HG03439 (cell line): ENCODE measurements around the gene RNU1-1.
"Not testable (repeated sequence)": the region's sequence is repeated elsewhere in the genome, so short reads cannot be mapped to it uniquely, and the experiment has no call there.

Experiments
- ATAC-seq: cut with Tn5 transposase; IDR thresholded peaks from one replicate; pipeline ENCODE4 v1.9.1; 2021; ENCODE audit warnings: mild to moderate bottlenecking, moderate library complexity; ENCODE audit not compliant: unreplicated experiment

RNU1-1 gene

DNA sequence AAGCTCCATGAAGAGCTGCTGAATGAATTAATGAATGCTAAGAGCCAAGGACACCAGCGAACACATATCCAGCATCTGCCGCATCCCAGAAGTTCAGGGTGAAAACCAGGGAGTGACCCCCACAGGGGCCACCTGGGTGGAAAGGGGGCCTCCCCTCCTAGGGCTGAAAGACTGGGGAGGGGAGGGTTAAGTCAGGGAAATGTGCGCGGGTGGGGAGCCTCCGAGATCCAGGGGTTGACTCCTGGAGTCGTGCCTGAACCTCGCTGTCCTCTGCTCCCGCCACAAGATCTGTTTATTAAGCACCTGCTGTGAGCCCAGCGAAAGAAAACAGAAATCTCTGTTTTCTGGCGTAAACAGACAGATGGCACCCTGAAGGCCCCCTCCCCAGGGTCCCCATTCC is 16.0 kb downstream of the RNU1-1 start:
- ATAC-seq: not testable (repeated sequence)

DNA sequence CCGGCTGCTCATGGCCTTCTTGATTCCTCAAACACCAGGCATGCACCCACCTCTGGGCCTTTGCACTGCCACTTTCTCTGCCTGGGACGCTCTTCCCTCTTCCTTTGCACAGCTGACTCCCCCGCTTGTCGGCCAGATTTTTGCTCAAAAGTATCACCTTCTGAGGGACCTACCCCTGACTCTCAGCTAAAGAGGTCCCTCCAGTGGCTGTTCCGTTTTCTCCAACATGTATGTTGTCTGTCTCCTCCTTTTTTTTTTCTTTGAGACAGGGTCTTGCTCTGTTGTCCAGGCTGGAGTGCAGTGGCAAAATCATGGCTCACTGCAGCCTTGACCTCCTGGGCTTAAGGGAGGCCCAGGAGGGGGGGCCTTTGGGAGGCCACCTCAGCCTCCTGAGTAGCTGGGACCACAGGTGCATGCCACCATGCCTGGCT is 16.6 kb downstream of the RNU1-1 start:
- ATAC-seq: not testable (repeated sequence)

DNA sequence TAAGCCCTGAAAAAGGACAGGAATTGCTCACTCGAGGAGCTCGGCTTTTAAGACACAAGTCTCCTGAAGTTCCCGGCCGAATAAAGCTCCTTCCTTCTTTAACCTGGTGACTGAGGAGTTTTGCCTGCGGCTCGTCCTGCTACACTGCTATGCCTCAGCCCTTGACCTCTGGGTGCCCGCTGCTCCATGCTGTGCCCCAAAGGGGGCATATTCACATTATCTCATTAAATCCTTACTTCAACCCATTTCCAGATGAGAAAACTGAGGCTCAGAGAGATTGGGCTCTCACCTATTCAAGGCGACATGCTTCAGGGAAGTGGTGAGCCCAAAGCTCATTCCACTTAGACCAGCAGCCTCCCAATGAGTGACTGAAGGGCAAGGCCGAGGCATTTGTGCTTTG is 20.4 kb downstream of the RNU1-1 start:
- not testable (repeated sequence) for ATAC-seq

DNA sequence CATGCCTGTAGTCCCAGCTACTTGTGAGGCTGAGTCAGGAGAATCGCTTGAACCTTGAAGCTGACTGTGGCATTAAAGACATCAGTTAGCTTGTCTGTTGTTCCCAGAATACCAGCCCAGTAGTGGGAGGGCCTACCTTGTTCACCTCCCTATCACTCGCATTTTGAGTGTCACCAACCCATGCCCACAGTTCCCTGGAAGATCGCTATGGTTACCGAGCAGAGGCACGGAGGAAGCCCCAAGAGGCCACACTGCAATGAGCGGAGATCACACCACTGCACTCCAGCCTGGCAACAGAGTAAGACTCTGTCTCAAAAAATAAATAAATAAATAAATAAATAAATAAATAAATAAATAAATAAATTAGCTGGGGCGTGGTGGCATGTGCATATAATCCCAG is 21.1 kb downstream of the RNU1-1 start:
- not testable (repeated sequence) for ATAC-seq

DNA sequence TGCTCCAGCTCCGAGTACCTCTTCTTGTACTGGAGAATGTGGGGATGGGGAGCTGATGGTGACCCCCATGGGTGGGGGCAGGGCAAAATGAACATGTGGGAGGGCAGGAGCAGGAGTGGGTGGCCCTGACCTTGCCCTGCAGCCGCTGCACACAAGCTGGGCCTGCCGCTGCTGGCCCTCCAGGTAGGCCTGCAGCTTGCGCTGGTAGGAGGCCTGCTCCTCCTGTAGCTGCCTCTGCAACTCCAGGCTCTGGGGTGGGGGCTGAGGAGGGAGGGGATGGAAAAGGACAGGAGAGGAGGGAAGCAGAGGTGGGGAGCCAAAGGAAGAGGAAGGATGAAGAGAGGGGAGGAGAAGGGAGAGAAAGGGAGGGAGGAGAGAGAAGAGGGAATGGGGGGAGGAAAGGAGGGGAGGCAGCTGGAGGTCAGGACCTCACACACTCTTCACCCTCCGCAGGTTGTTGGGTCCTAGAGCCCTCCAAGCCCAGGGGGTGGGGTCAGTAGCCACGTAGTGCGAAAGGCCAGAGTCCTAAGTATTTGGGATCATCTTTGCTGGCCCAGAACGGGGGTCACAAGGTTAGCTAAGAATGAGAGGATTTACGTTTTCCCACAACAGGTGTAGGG is 22.9 kb downstream of the RNU1-1 start:
- ATAC-seq: no peak

DNA sequence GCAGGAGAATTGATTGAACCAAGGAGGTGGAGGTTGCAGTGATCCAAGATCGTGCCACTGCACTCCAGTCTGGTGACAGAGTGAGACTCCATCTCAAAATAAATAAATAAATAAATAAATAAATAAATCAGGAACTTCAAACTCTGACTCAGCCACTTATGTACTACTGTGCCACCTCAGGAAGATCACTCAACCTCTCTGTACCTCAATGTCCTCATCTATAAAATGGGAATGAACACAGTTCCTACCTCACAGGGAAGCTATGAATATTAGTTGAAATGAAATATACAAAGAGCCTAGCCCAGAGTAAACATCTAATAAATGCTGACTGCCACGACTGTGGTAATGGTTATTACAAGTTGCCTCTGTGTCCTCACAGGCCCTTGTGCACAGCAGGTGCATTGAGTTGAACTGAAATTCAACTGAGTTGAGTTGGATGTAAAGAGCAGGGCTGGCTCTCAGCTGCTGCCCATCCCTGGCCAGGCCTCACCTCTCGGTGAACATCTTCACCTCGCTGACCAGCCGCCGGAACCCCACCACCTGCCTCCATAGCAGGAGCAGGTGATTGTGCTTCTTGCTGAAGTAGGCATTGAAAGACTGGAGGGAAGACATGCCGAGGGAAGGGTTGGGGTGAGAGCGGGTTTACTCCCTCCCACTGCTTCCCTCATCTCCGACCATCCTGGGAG is 24.7 kb downstream of the RNU1-1 start:
- not testable (repeated sequence) for ATAC-seq

DNA sequence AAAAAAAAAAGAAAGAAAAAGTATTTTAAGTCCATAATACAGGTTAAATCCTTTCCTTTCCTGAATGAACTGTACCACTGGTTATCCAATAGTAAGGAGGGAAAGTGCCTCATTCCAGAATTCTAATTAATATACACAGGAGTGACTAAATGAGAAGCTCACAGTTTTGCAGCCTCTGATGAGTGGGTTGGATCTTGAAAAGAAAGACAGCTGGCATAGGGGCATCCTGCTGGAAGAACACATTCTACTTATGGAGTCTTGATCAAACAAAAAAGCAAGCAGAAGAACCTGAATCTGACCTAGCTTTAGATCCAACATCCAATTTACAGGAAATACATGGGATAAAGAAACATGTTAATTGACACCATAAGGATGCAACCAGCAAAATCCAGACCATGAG is 27.1 kb downstream of the RNU1-1 start:
- not testable (repeated sequence) for ATAC-seq

DNA sequence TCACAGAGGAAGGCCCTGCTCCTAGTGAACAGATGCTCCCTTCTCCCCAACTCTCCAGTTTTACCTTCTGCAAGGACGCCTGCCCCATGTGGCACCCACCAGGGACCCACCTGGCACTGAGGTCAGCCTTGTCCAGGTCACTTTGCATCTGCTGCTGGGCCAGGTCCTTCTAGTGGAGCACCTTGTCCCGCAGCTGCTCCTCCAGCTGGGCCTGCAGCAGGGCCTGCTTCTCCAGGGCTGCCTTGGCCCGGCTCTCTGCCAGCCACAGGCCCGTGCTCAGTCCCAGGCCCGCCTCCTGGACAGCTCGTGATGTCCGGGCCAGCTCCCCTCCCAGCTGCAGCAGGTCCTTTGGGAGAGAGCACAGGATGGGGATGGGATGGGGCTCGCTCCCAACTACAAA is 27.8 kb downstream of the RNU1-1 start:
- not testable (repeated sequence) for ATAC-seq

DNA sequence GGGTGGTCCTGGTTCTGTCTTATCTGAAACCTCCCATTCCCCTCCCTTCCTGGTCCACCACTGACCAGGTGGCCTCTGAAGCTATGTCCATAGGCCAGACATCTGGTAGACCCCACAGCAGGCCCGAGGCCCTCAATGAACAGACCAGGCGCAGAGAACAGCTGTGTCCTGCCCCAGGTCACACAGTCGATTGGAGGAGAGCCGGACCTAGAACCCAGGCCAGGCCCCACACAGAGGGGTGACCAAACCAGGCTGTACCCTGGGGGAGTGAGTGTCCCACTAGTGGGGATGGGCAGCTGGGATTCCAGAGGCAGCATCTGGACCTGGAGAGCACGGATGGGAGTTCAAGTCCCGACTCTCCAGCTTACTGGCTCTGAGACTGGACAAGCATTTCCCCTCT is 29.2 kb downstream of the RNU1-1 start:
- ATAC-seq: no peak

DNA sequence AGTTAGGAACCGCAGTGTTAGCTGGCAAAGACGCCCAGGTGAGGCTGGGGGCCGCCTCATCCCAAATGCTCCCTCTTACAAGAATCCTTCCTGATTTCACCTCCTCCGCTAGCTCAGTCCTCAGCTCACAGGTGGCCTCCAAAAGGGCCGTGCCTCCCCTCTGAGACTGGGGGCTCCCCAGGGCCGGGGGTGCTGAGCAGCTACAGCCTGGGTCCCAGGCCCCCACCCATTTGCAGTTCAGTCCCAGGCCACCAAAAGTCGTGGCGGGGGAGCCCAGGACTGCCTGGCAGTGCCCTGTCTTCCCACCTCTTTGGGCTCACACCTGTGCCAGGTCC is 29.6 kb downstream of the RNU1-1 start:
- ATAC-seq: no peak

DNA sequence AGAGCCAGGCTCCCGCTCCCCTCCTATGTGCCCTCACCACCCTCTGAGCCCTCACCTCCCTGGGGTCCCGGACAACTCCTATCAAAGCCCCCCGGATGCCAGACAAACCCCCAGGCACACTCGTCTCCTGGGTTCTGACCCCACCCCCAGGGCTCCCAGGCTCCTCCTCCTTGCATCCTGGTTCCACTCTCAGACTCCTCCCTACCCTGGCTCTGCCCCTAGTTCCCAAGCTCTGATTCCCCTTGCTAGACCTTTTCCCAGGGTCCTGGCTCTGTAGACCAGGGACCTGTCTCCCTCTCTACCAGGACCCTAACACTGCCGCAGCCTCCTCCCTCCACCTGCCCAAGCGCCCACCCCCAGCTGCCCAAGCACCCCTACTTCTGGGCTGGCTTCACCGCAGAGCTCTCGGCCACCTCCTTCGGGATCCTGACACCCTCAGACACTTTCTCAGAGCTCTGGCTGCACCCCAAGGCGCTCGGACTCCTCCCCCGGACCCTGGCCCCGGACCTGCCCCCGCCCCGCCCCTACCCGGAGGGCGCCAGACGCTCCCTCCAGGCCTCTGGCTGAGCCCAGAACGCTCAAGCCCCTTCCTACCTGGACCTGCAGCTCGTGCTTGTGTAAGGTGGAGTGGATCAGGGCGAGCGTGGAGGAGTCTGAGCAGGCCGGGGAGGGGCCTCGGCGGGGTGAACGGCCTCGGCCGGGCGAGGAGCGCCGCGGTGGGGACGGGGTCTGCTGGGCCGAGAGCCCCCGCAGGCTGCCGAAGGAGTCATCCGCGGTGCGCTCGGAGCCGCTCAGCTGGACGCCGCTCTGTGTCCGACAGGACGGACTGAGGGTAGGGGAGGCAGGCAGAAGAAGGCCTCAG is 30.2 kb downstream of the RNU1-1 start:
- not testable (repeated sequence) for ATAC-seq

DNA sequence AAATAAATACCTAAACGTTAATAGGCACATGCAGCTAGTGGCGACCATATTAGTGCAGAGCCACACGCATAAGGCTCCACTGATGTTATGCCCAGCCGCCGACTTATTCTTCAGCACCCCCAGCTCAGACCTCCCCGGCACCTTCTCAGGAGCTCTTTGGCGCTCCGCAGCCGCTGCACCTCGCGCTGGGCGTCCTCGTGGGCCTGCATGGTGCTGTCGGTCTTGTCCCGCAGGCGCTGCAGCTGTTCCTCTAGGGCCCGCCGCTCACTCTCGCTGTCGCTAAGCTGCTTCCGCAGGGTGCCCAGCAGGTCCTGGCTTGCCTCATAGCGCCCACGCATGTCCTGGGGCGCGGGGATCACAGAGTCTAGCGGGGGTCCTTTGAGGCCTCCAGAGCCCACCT is 30.9 kb downstream of the RNU1-1 start:
- ATAC-seq: not testable (repeated sequence)

DNA sequence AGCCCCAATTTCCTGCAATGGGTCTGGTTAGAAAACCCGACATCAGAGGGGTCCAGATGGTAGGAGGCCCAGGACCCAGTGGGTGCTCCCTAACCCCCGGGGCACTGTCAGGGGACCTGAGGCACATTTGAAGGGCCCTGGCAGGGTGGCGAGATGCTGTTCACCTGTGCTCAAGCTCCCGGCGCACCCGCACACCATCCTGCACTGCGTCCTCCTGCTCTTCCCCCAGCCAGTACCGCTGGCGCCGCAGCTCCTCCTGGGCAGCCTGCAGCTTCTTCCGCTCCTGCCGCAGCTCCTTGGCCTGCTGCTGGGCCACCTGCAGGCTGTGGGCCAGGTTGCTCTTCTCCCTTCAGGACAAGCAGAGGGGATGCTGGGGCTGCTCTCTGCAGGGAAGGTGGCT is 36.0 kb downstream of the RNU1-1 start:
- ATAC-seq: no peak

DNA sequence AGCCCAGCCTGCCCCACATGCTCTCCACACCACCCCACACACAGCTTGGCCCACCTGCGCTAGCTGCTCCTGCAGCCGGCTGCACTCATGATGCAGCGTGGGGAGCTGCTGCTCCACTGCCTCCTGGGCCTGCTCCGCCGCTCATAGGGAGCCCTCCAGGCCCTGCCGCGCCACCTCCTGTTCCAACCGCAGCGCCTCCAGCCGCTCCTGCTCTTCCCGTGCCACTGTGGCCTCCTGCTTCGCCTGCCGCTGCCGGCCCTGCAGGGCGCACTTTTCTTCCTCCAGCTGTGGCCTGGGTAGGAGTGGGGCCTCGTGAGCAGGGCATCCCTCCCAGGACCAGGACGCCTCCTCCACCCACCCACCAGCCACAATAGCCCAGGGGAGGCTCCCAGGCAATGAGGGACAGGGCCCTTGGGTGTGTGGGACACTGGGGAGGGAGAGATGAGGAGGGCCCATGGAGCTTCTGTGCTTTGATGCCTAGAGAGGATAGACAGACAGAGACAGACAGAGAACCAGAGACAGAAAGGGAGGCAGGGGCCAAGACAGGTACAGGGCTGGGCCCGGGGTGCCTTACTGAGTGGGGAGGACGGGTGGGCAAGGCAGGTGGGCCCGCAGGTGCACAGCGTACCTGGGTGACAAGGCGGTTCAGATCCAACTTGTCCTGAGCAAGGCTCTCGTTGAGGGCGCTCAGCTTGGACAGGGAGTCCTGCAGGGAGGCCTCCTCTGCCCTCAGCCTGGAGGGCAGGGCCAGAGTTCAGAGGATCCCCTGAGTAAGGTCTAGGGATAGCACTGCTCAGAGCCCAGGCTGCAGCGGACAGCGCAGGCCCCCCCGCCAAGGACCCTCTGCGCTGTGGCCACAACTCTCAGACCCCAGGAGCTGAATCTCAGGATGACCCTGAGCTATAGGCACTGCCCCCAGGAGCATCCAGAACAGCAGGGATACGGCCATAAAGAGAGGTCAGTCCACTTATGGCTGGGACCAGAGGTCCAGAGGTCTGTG is 38.0 kb downstream of the RNU1-1 start:
- not testable (repeated sequence) for ATAC-seq

DNA sequence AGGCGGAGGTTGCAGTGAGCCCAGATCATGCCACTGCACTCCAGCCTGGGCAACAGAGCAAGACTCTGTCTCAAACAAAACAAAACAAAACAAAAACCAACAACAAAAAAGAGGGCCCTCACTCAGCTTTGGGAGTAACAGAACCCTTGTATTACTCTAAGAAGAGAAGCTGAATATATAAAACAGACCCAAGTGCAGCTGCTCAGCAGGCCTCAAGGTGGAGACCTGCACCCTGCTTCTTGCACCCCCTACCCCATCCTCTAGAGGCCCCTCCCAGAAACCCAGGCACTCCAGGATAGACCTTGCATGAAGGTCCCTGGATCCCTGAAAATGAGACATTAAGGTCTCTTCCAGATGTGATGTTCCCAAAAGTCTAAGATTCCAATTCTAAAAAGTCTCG is 39.2 kb downstream of the RNU1-1 start:
- not testable (repeated sequence) for ATAC-seq

DNA sequence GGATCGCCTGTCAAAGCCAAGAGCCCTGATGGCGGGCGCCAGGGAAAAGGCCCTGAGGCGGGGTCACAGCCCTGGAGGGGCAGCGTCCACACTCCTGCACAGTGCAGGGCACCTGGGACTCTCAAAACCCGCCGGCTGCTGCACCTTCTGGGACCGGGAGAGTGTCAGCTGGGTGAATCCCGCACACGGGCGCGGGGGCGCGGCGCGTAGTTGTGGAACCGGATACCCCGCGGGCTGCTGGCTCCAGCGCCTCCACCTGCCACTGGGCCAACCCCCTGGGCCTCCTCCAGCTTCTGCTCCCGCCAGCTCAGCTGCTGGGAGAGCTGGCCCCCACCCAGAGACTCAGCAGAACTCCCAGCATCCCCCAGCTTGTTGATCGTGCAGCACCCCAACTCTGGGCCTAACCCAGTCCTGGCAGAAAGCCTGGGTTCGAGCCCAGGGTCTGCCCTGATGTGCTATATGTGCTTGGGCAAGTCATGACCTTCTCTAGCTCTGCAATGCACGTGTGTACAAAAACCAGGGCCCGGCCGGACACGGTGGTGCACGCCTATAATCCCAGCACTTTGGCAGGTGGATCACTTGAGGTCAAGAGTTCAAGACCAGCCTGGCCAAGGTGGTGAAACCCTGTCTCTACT is 39.8 kb downstream of the RNU1-1 start:
- ATAC-seq: no peak

DNA sequence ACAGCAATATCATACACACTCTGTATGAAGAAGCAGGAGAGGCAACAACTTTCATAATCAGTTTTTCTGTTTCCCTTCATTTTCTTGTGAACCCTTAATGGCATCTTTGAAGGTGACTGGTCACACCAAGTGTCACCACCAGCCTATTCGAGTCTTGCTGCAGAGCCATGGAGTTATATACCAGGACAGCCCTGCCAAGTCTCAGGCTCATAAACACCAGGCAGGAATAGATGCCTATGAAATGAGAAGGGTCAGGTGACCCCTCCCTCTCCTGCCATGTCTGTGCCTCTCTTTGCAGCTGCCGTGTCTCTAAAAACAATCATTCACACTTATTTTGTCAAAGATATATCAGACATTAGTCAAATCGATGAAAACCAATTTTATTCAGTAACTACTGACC is 45.5 kb downstream of the RNU1-1 start:
- no peak for ATAC-seq

DNA sequence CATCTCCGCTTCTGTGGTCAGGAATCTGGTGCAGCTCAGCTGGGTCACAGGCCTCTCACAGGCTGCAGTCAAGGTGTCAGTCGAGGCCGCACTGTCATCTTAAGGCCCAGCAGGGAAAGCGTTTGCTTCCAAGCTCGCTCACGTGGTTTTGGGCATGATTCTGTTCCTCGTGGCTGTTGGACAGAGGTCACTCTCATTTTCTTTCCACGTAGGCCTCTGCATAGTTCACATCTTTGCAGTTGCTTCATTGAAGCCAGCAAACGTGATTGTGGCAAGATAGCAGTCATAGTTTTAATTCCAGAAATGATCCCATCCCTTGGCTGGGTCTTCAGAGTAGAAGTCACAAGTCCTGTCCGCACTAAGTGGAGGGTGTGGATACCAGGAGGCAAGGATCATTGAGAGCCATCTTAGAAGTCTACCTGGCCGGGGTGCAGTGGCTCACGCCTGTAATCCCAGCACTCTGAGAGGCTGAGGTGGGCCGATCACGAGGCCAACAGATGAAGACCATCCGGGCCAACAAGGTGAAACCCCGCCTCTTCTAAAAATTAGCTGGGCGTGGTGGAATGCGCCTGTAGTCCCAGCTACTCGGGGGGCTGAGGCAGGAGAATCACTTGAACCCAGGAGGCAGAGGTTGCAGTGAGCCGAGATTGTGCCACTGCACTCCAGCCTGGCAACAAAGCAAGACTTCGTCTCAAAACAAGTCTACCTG is 49.0 kb downstream of the RNU1-1 start:
- no peak for ATAC-seq
